ENCODE results near the gene BRPF1. TPM values are rescaled to one million over a fixed set of nuclear protein-coding genes. Genes with fewer than 3 reads are reported as not detected.

BRPF1 gene
- total RNA-seq, 1 experiment from 2014 or later, result 21.4 TPM

DNA sequence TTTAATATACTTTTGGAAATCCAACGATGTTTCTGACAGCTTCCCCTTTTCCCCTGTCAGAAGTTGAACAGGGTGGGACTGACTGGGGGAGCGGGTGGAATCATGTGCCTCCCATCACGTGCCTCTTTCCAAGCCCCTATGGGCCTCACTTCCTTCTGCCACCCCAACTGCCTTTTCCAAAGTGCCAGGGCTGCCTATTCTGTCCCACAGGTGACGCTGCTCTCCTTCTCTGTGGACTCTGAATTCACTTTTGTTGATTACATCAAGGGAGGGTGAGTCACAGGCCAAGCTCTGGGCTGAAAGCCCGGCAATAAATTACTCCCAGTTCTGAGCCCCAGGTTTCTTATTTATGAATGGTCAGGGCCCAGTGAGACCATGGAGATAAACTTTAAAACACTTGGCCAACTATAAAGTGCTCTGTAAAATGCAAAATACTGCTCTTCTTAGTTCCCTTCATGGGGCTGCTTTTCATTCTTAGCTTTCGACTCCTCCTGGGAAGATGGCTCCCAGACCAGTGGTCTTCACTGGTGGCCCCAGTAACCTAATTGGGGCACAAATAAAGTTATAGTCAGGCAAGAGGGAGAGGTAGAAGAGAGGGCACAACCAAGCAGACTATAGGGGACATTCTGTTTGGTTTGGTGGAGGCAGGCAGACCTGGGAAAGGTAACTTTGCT lies 15.6 kb upstream of the BRPF1 start:
- no peak overlapping the region for H3K4me3 Mint-ChIP-seq (ENCODE audit: unreplicated experiment)
- TF ChIP-seq, protein P1, sequence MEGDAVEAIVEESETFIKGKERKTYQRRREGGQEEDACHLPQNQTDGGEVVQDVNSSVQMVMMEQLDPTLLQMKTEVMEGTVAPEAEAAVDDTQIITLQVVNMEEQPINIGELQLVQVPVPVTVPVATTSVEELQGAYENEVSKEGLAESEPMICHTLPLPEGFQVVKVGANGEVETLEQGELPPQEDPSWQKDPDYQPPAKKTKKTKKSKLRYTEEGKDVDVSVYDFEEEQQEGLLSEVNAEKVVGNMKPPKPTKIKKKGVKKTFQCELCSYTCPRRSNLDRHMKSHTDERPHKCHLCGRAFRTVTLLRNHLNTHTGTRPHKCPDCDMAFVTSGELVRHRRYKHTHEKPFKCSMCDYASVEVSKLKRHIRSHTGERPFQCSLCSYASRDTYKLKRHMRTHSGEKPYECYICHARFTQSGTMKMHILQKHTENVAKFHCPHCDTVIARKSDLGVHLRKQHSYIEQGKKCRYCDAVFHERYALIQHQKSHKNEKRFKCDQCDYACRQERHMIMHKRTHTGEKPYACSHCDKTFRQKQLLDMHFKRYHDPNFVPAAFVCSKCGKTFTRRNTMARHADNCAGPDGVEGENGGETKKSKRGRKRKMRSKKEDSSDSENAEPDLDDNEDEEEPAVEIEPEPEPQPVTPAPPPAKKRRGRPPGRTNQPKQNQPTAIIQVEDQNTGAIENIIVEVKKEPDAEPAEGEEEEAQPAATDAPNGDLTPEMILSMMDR (IDR thresholded peaks at IDR 0.05; ENCODE audit: unreplicated experiment), result peak; percentile 89
- H3K36me3 Mint-ChIP-seq (ENCODE audit: insufficient read depth, unreplicated experiment), result no peaks in the 10 kb centered on the region
- H3K27me3 Mint-ChIP-seq (ENCODE audit: insufficient read depth, unreplicated experiment), result peaks cover 51% of the 10 kb centered on the region
- ChIA-PET CTCF (interaction anchor here (0.6 to 2.0 kb wide), 30 partner anchors 8 to 721 kb away, joined by 3 to 15 read pairs (median 4); partner anchors contain the start of gene CPNE9), POLR2A (interaction anchor here (0.6 to 1.4 kb wide), 7 partner anchors 15 to 268 kb away, joined by 3 to 12 read pairs (median 3); partner anchors contain the start of genes ARPC4, BRPF1 and OGG1)
- intact Hi-C loops (cut with micrococcal nuclease), result loop anchor here (1.0 to 10.0 kb wide), 6 partner anchors 76 to 571 kb away; partner anchors contain the start of genes ARPC4, CRELD1, FANCD2 and TADA3
- peaks cover 7% of the 10 kb centered on the region for H3K4me1 Mint-ChIP-seq (ENCODE audit: insufficient read depth, unreplicated experiment)
- no peak overlapping the region for H3K27ac Mint-ChIP-seq (ENCODE audit: low read depth, unreplicated experiment)
- no TSS peak for BruUV-seq (replicated peaks)
- H3K9me3 Mint-ChIP-seq (ENCODE audit: unreplicated experiment), result no peaks in the 10 kb centered on the region
- DNase-seq (ENCODE audit: unreplicated experiment), result peak; percentile 93

DNA sequence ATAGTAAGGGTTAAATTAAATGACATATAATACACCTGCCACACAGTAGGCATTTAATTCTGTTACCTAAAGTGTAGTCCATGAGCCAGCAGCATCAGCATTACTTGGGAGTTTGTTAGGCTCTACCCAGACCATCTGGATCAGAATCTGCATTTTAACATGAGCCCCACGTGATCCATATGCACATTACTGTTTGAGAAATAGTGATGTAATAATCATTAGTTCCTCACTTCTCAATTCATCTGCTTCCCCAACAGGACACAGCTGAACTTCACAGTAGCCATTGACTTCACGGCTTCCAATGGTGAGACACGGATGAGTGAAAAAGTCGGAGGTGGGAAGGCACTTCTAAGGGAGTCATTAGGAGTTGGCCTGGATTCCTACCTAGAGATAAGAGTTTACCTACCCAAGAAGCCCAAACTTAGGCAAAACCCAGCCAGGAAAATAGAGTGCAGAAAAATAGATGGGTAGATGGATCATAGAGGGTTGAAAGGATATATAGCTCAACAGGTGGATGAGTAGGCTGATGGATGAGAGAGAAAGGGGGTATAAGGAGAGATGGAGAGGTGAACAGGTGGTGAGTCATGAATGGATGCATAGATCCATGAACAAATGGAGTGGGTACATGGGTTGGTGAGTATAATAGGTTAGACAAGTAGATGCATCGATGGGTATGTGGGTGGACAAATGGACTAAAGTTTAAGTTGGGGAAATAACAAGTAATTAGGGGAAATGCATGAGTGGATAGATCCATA lies 14.6 kb upstream of the BRPF1 start:
- no TSS peak for BruUV-seq (replicated peaks)
- ChIA-PET POLR2A (interaction anchor here (0.8 to 1.3 kb wide), 2 partner anchors 14 to 354 kb away, joined by 3 to 5 read pairs; partner anchors contain the start of gene THUMPD3), CTCF (interaction anchor here (0.6 to 1.6 kb wide), 5 partner anchors 9 to 1025 kb away, joined by 3 to 5 read pairs (median 5); no protein-coding TSS in a partner anchor)
- H3K4me3 Mint-ChIP-seq (ENCODE audit: unreplicated experiment), result no peak overlapping the region
- peaks cover 43% of the 10 kb centered on the region for H3K27me3 Mint-ChIP-seq (ENCODE audit: insufficient read depth, unreplicated experiment)
- TF ChIP-seq, protein P1 (IDR thresholded peaks at IDR 0.05; ENCODE audit: unreplicated experiment), result no peak
- no peak overlapping the region for H3K27ac Mint-ChIP-seq (ENCODE audit: low read depth, unreplicated experiment)
- H3K4me1 Mint-ChIP-seq (ENCODE audit: insufficient read depth, unreplicated experiment), result peaks cover 12% of the 10 kb centered on the region
- no peaks in the 10 kb centered on the region for H3K36me3 Mint-ChIP-seq (ENCODE audit: insufficient read depth, unreplicated experiment)
- intact Hi-C loops (cut with micrococcal nuclease), result loop anchor here (1.0 to 10.0 kb wide), 5 partner anchors 75 to 570 kb away; partner anchors contain the start of genes ARPC4, CRELD1, FANCD2 and TADA3
- DNase-seq (ENCODE audit: unreplicated experiment), result no peak
- H3K9me3 Mint-ChIP-seq (ENCODE audit: unreplicated experiment), result no peaks in the 10 kb centered on the region

DNA sequence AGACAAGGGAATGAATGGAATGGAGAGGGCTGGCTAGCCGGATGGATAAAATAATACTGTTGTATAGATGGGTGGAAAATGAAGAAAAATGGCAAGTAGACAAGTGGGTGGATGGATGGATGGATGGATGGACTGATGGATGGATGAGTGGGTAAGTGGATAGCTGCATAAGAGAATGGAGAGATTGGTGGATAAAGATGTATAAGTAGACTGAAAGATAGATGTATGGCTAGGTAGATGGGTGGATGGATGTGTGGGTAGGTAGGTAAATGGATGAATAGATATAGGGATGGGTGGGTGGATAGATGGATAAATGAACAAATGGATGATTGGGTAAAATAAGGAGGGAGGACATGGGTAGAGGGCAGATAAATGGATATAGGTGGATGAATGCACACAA lies 14.0 kb upstream of the BRPF1 start:
- ChIA-PET POLR2A (interaction anchor here (0.8 to 1.3 kb wide), 2 partner anchors 13 to 355 kb away, joined by 3 to 5 read pairs; partner anchors contain the start of gene THUMPD3), CTCF (interaction anchor here (0.6 to 1.6 kb wide), 5 partner anchors 13 to 1024 kb away, joined by 3 to 5 read pairs (median 3); no protein-coding TSS in a partner anchor)
- no peaks in the 10 kb centered on the region for H3K9me3 Mint-ChIP-seq (ENCODE audit: unreplicated experiment)
- peaks cover 40% of the 10 kb centered on the region for H3K27me3 Mint-ChIP-seq (ENCODE audit: insufficient read depth, unreplicated experiment)
- intact Hi-C loops (cut with micrococcal nuclease), result loop anchor here (5.0 to 10.0 kb wide), 4 partner anchors 75 to 310 kb away; partner anchors contain the start of genes ARPC4, CRELD1, FANCD2 and TADA3
- peaks cover 12% of the 10 kb centered on the region for H3K4me1 Mint-ChIP-seq (ENCODE audit: insufficient read depth, unreplicated experiment)
- no peak overlapping the region for H3K27ac Mint-ChIP-seq (ENCODE audit: low read depth, unreplicated experiment)
- H3K36me3 Mint-ChIP-seq (ENCODE audit: insufficient read depth, unreplicated experiment), result no peaks in the 10 kb centered on the region
- H3K4me3 Mint-ChIP-seq (ENCODE audit: unreplicated experiment), result no peak overlapping the region
- TF ChIP-seq, protein P1 (IDR thresholded peaks at IDR 0.05; ENCODE audit: unreplicated experiment), result no peak
- BruUV-seq (replicated peaks), result no TSS peak
- no peak for DNase-seq (ENCODE audit: unreplicated experiment)

Measured in MCF 10A (cell line).